Neural progenitor cell (in vitro differentiated cells): ENCODE data around the gene ATP6V0C.

Experiments
- CTCF ChIP-seq: fragments of 200-600 bp; sonication (generic); IDR thresholded peaks from 2 replicates; pipeline ENCODE4 v1.5.1; 2017; ENCODE audit warnings: antibody characterized with exemption, mild to moderate bottlenecking
- EZH2phosphoT487 ChIP-seq: fragments of 200-600 bp; sonication (generic); IDR thresholded peaks from 2 replicates; pipeline ENCODE4 v1.6.1; 2017; ENCODE audit warnings: antibody characterized with exemption

GRCh38 chr16:2485811-2486507 lies 27.8 kb upstream of the ATP6V0C start:
- TF ChIP-seq CTCF, result no peak
- no peak for TF ChIP-seq EZH2phosphoT487
